Right renal cortex interstitium (tissue), 3 donors: ENCODE data around the gene APBA2. TPM values are rescaled to one million over a fixed set of nuclear protein-coding genes. Genes with fewer than 3 reads are reported as not detected.
"Not testable (repeated sequence)": the region's sequence is repeated elsewhere in the genome, so short reads cannot be mapped to it uniquely, and the experiment has no call there.

ENCODE experiments used
- DNase-seq, 3 donors: peaks; one replicate each; pipeline ENCODE4 v3.0.0-alpha.2; 2013; ENCODE audit warnings: low read depth in 3 of 3, low spot score in 2 of 3
- polyA plus RNA-seq, 3 donors: library from polyadenylated mRNA; unstranded; fragments of 120-200 nt; gene quantifications; one replicate each; pipeline ENCODE4 v1.2.1, GENCODE V29; 2013; ENCODE audit not compliant: insufficient read length in 3 of 3

Gene APBA2
- polyA plus RNA-seq, 3 donors, result 10.8 to 12.0 (median 11.8) TPM

DNA sequence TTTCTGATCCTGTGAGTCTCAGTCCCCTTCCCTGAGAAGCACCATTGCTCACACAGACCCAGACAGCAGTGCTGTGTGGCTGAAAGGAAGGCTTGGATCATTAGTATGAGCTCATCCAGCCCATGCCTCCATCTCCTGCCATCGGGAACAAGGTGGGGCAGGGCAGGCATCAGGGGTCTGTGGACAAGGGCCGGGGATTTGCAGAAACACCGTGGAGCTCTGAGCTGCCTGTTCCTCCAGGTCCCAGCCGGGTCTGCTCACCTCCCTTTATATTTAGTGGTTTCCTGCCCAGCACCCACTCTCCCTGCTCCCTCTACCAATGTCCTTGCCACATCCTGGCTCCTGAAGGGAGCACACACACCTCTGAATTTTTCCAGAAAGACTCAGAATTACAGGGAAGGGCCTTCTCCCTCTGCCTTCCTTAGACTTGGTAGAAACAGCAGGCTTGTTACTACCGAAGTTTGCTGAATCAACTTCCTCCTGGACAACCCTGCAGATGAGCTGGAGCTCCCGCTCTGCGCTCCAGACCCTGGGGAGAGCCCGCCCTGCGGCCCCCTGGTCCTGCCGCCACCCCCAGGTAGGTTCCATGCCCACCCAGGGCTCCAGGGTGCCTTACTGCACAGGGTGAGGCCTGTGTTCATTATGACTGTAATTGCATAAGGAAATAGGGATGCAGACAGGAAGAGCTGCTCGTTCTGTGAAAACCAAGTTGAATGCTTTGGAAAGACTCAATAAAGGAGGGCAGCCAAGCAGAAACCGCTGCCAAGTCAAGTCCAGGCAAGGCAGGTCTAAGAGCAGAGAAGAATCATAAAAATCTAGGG lies 255.7 kb downstream of the APBA2 start:
- DNase-seq, result no peak

DNA sequence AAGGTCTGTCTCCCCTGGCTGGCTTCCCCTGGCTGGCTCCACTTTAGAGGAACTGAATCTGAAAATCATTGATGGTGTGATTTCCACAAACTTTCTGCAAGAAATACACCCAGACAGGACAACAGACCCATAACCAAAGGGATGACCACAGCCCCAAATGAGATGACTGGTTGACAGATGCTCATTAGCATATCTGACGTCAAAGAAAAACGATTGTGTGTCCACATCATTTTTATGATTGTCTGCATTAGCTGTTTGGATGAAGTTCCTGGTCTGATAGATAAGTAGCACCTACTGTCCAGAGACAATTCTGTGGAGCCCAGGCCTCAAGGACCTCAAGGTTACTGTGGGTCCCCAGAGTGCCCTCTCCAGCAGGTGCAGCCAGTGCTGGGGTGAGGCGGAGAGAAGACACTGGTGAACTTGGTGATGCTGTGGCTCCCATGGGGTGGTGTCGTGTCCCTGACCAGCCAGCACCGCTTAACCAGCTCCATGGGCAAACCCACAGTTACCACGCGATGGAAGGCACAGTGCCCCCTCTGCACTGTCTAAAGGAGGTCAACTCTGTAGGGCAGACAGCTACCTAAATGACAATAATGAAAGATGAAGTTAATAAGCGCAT lies 256.5 kb downstream of the APBA2 start:
- no peak for DNase-seq

DNA sequence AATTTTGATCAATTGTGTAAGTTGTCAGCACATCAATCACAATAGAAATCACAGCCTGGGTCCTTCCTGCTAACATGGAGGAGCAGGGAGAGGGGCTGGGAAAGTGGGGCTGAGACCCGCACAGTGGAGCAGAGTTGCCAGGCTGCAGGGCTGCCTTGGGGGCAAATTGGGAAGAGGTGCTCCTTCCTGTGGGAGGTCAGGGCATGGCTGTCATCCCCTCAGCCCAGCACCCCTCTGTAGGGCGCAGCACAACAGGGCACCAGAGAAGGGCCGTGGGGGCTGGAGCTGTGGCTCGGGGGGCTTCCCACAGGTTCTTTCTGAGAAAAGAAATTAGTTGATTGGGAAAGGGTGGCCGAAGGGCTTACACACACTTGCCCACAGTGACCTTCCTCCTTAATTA lies 257.5 kb downstream of the APBA2 start:
- DNase-seq, result no peak

DNA sequence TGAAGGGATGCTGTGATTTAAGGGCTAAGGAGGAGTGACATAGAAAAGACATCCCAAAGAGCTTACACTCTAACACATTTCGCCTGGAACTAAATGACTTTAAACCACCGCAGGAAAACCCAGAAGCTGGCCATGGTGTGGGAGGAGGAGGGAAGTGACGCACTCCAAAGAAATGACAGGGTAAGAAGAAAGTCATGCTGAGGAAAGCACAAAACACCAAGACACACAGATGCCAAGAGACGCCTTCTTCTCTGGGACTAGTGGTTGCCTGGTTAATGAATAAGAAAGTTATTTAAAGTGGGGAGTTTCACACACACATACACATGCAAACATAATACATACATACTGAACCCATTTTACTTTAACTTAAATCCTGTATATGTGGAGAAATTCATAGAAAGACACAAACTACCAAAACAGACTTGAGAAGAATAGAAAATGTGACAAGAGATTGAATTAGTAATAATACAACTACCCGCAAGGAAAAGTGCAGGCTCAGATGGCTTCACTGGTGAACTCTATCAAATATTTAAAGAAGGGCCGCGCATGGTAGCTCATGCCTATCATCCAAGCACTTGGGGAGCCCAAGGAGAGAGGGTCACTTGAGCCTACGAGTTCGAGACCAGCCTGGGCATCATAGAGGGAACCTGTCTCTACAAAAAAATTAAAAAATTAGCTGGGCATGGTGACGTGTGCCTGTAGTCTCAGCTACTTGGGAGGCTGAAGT lies 258.3 kb downstream of the APBA2 start:
- no peak for DNase-seq

DNA sequence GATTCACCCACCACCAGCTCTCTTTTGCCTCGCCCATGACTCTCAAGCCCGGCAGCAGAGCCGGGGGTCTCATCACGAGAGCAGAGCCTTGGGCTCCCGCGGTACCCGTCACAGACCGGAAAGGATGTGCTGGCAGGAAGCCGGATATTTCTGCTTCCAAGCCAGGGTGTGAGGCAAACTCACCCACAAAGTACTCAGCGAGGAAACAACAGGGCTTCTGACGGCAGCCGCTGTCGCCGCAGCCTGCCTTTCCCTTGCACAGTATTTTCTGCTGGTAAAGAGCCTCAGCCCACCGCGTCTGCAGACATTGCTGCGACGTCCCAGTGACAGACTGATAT lies 263.9 kb downstream of the APBA2 start:
- DNase-seq, result no peak

DNA sequence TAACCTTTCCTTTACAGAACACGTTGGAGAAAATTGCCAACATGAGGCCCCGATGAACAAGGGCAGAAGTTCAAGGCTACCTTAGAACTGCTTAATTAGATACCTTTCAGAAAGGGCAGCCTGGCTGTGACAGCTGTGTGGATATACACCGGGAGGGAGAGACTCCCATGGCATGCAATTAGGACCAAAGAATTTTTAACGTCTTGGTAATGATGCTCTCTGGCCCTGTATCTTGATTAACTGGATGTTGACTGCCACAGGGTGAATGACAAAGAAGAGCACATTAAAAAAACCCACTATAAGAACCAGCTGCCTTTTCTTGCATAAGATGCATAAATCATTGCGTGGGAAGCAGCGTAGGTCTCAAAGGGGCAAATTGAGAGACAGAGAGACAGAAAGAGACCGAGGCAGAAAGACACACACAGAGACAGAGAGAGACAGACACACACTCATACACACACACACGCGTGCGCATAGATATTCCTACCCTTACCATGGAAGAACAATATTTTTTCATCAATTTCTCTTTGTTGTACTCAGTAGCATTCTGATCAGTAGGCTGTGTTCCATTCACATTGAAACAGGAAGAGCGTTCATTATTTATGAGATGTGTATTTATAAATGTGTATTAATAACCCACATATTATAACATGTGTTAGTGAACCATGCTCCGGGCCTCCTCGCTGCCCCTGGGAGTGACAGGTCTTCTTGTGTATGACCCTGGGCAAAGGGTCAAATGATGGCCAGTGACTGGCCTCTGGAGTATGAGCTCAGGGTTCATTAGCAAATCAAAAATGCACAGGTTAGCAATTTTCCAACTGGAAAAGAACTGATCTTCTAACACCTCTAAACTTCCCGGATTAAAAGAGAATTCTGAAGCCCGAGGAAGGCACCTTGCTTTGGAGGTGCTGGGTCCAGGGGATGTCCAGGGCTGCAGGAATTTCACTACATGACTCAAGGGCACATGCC lies 265.0 kb downstream of the APBA2 start:
- no peak for DNase-seq

DNA sequence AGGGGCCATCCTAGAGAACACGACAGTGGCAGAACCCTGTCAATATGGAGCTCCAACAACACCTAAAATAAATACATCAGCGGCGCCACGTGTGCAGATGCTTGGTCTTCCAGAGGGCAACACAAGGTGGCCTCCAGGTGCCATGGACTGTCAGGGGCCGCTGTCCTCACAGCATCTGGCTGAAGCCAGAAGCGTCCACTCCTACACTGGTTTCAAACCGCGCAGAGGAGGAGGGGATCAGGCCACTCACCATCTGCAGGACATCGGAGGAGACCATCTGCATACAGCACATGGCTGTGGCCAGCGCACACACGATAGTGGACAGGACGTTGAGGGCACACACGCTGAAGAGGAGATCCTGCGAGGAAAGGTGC lies 265.7 kb downstream of the APBA2 start:
- DNase-seq, result no peak

DNA sequence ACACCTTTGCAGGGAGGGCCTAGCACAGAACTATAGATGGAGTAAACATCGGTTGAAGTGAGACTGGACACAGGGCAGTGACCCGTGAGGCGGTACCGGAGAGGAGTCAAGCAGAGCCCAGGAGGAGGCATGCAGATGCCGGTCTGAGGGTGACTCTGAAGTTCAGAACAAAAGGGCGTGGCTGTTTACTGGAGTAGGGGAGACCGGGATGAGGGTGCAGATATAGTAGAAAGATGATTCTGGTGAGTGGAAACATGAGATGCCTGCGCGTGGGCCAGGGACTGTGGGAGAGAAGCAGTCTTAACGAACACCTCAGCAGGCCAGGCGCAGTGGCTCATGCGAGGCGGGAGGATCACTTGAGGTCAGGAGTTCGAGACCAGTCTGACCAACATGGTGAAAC lies 270.7 kb downstream of the APBA2 start:
- no peak for DNase-seq

DNA sequence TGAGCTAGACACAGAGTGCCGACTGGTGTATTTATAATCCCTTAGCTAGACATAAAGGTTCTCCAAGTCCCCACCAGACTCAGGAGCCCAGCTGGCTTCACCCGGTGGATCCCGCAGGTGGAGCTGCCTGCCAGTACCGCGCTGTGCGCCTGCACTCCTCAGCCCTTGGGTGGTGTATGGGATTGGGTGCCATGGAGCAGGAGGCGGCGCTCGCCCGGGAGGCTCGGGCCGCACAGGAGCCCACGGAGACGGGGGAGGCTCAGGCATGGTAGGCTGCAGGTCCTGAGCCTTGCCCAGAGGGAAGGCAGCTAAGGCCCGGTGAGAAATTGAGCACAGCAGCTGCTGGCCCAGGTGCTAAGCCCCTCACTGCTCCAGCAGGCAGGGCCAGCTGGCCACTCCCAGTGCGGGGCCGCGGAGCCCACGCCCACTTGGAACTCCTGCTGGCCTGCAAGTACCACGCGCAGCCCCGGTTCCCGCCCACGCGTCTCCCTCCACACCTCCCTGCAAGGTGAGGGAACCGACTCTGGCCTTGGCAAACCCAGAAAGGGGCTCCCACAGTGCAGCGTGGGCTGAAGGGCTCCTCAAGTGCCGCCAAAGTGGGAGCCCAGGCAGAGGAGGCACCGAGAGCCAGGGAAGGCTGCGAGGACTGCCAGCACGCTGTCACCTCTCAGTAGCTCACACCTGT lies 274.1 kb downstream of the APBA2 start:
- no peak for DNase-seq

DNA sequence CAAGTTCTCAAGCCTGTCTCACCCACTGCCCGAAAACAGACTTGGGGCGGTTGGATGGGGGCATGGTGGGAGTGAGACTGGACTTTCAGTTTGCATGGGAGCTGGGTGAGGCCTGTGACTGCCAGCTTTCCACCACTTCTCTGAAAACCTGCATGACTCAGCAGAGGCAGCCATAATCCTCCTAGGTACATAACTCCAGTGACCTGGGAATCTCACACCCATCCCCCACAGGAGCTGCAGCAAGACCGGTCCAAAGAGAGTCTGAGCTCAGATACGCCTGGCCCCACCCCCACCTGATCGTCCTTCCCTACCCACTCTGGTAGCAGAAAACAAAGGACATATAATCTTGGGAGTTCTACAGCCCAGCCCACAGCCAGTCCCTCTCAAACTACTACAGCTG lies 276.6 kb downstream of the APBA2 start:
- DNase-seq, result no peak

DNA sequence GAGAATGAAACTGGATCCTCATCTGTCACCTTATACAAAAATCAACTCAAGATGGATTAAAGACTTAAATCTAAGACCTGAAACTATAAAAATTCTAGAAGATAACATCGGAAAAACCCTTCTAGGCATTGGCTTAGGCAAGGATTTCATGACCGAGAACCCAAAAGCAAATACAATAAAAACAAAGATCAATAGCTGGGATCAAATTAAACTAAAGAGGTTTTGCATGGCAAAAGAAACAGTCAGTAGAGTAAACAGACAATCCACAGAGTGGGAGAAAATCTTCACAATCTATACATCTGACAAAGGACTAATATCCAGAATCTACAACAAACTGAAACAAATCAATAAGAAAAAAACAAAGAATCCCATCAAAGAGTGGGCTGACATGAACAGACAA lies 281.3 kb downstream of the APBA2 start:
- not testable (repeated sequence) for DNase-seq

Other genes with a start within 250 kb of the APBA2 start
- 1 to 10 TPM; 1.7 to 3.1 (median 2.8) TPM for gene GOLGA8M, start 173.6 kb upstream of the APBA2 start, polyA plus RNA-seq
- under 1 TPM; 0.08 to 0.32 (median 0.17) TPM for gene GOLGA6L7, start 37.3 kb upstream of the APBA2 start, polyA plus RNA-seq